ENCODE data around the gene CAPN10.

Gene CAPN10

GRCh38 chr2:240596491-240596931, 10.0 kb downstream of the CAPN10 start:
- DNase-seq (ENCODE audit: low spot score), result no peak
- POLR2A ChIA-PET (ENCODE audit: low non-redundant PET), result no interaction called here

GRCh38 chr2:240597054-240597418, 10.5 kb downstream of the CAPN10 start:
- no peak for DNase-seq (ENCODE audit: low spot score)
- H3K27ac ChIP-seq, result no peak overlapping the region
- ChIA-PET CTCF (interaction anchor here (0.7 kb wide), 1 partner anchor 20 kb away, joined by 3 read pairs; no protein-coding TSS in a partner anchor), POLR2A (ENCODE audit: low non-redundant PET) (no interaction called here)
- TF ChIP-seq CTCF (conservative IDR thresholded peaks at IDR 0.05; ENCODE audit: low read depth), result no peak

More at GRCh38 chr2:240596491-240596931, 10.0 kb downstream of the CAPN10 start:
- TF ChIP-seq CTCF (conservative IDR thresholded peaks at IDR 0.05; ENCODE audit: low read depth), result no peak
- H3K27ac ChIP-seq, result no peak overlapping the region
- CTCF ChIA-PET, result interaction anchor here (0.6 to 0.7 kb wide), 2 partner anchors 19 to 244 kb away, joined by 3 to 4 read pairs; no protein-coding TSS in a partner anchor

DNA sequence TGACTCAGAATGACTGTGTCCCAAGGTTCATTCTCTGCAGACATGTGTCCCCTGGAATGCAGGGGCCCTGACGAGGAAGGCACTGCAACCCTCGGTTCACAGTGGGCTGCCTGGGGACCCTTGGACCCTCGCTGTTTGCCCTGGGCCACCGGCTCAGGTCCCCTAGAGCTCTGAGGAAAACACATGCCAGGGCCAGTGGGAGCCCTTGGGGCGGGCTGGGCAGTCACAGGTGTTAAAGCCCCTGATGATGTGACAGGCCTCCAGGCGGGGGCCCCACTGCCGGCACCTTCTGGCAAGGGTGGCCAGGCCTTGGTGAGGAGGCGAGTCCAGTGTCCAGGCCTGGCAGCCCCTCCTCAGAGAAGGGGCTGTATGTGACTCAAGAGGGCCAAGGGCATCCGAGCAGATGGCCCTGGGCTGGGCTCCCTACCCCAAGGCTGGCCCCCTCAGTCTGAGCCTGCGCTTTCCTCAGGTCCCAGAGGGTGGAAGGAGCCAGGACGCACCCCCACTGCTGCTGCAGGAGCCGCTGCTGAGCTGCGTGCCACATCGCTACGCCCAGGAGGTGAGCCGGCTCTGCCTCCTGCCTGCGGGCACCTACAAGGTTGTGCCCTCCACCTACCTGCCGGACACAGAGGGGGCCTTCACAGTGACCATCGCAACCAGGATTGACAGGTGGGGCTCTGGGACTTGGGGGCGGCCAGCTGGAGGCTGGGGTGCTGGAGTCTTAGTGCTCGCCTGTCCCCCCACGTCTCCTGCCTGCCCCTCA, 11.1 kb downstream of the CAPN10 start:
- CTCF ChIA-PET, result interaction anchor here (0.7 kb wide), 1 partner anchor 21 kb away, joined by 3 read pairs; no protein-coding TSS in a partner anchor
- DNase-seq (ENCODE audit: low spot score), result no peak
- TF ChIP-seq CTCF (conservative IDR thresholded peaks at IDR 0.05; ENCODE audit: low read depth), result no peak
- H3K27ac ChIP-seq, result no peak overlapping the region
- POLR2A ChIA-PET (ENCODE audit: low non-redundant PET), result no interaction called here

- ChIA-PET POLR2A (ENCODE audit: low non-redundant PET) (no interaction called here), CTCF (no interaction called here)
- no peak for DNase-seq (ENCODE audit: low spot score)
- H3K27ac ChIP-seq, result 0 out of 2 replicates have a peak overlapping the region, but pooled peaks have one; percentile 18
- TF ChIP-seq CTCF (conservative IDR thresholded peaks at IDR 0.05; ENCODE audit: low read depth), result no peak
Measured at GRCh38 chr2:240598311-240598911, 11.9 kb downstream of the CAPN10 start.

DNA sequence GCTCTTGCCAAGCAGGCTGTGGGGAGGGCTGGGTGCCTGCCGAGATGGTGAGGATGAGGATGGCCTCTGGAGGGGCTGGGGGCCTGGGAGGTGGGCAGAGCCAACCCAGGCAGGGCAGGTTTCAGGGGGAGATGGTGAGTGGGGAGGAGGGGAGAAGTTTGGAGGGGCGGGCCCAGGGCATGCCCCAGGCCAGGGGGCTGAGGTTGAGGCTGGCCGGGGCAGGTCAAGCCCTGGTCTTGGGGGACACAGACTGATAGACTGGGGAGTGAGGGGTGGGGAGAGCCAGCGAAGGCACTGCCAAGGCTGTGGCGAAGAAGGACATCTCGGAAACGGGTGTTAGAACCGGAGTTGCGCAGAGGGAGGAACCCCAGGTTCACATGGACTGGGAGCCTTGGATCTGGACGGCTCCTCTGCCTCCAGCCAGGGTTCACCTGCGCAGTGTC, 12.6 kb downstream of the CAPN10 start:
- H3K27ac ChIP-seq, result peak overlapping the region; percentile 18; the same call in 1 of the 2 replicates
- ChIA-PET CTCF (no interaction called here), POLR2A (ENCODE audit: low non-redundant PET) (no interaction called here)
- TF ChIP-seq CTCF (conservative IDR thresholded peaks at IDR 0.05; ENCODE audit: low read depth), result no peak
- no peak for DNase-seq (ENCODE audit: low spot score)

- CTCF ChIA-PET, result no interaction called here
- peak overlapping the region; percentile 18 for H3K27ac ChIP-seq
- no peak for DNase-seq (ENCODE audit: low spot score)
- no peak for TF ChIP-seq CTCF (conservative IDR thresholded peaks at IDR 0.05; ENCODE audit: low read depth)
- POLR2A ChIA-PET (ENCODE audit: low non-redundant PET), result no interaction called here
Measured at GRCh38 chr2:240600451-240600961, 14.0 kb downstream of the CAPN10 start.
